HCT116 (cell line): Measurements from ENCODE around the gene OR1D2.

Experiments used
- CTCF ChIP-seq, 3 experiments: fragments of 200-600 bp in 1 of 3; sonication (generic) in 1 of 3; IDR thresholded peaks in 2 of 3; conservative IDR thresholded peaks in 1 of 3; 2 replicates each; pipeline ENCODE4 v1.5.1; 2012 to 2017; ENCODE audit warnings: low read depth in 2 of 3, low read length in 2 of 3, antibody characterized with exemption in 1 of 3, borderline replicate concordance in 1 of 3, control low read depth in 1 of 3, mild to moderate bottlenecking in 1 of 3, mixed read lengths in 1 of 3, mixed run types in 1 of 3, moderate library complexity in 1 of 3; ENCODE audit not compliant: insufficient read depth in 1 of 3
- EGR1 ChIP-seq: IDR thresholded peaks from 2 replicates; pipeline ENCODE4 v1.6.1; 2012; ENCODE audit warnings: low read depth
- EZH2 ChIP-seq: fragments of 200-600 bp; sonication (generic); IDR thresholded peaks from 2 replicates; pipeline ENCODE4 v1.6.1; 2017; ENCODE audit warnings: antibody characterized with exemption, mixed run types
- JUND ChIP-seq: IDR thresholded peaks from 2 replicates; pipeline ENCODE4 v1.6.1; 2012
- POLR2AphosphoS5 ChIP-seq: IDR thresholded peaks from 2 replicates; pipeline ENCODE4 v1.6.1; 2011; ENCODE audit warnings: mild to moderate bottlenecking, low read depth, low read length, moderate library complexity
- RAD21 ChIP-seq: IDR thresholded peaks from 2 replicates; pipeline ENCODE4 v1.6.1; 2012; ENCODE audit warnings: low read depth, mild to moderate bottlenecking
- TCF7L2 ChIP-seq: IDR thresholded peaks from 2 replicates; pipeline ENCODE4 v1.7.0; 2011; ENCODE audit warnings: borderline replicate concordance, inconsistent platforms; ENCODE audit not compliant: insufficient read depth, insufficient read length; ENCODE audit errors: extremely low read depth

- TF ChIP-seq CTCF (IDR thresholded peaks at IDR 0.05 in 2 of 3, conservative IDR thresholded peaks at IDR 0.05 in 1 of 3; ENCODE audit: borderline replicate concordance in 1 of 3, insufficient read depth in 1 of 3, low read depth in 2 of 3, low read length in 2 of 3): no peak
- no peak for TF ChIP-seq JUND
- TF ChIP-seq RAD21: no peak
- TF ChIP-seq EGR1: no peak
- no peak for TF ChIP-seq POLR2AphosphoS5
- no peak for TF ChIP-seq EZH2
- no peak for TF ChIP-seq TCF7L2
Observed at GRCh38 chr17:3104322-3104721, at the start of gene OR1D2.
